CD4-positive, alpha-beta T cell treated with Interleukin-10 for 1 hour (primary cell): ENCODE data around the gene CLDN12.

Experiments used
- DNase-seq: peaks from one replicate; pipeline ENCODE4 v3.0.0-alpha.2; 2020

CLDN12 gene

GRCh38 chr7:90445633-90446032 lies 42.4 kb downstream of the CLDN12 start:
- no peak for DNase-seq

DNA sequence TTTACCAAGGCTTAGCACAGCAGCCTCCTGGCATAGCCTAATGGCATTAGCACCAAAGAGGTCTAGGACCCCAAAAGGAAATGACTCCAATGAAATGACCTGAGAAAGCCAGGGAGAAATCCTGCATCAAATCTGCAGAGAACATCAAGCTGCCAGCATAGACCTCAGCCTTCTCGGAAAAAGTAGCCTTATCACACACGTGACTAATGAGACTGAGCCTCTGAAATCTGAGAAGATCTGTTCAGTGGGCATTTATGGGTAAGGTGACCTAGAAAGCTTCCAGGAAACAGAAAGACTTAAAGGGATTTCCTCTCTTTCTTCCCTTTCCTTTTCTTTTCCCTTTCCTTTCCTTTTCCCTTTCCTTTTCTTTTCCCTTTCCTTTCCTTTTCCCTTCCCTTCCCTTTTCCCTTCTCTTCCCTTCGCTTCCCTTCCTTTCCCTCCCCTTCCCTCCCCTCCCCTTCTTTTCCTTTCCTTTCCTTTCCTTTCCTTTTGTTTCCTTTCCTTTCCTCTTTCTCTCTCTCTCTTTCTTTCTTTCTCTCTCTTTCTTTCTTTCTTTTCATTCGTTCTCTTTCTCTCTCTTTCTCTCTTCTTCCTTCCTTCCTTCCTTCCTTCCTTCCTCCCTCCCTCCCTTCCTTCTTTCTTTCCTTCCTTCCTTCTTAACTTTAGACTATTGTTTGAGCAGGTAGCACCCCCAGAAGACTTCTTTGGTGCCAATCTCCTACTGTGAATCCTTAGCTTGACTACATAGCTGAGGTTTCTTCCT lies 43.1 kb downstream of the CLDN12 start:
- DNase-seq = no peak

- DNase-seq = no peak
Observed at GRCh38 chr7:90453259-90453891, 50.1 kb downstream of the CLDN12 start.

GRCh38 chr7:90453931-90454330 lies 50.7 kb downstream of the CLDN12 start:
- no peak for DNase-seq

- DNase-seq = peak; percentile 46
Observed at GRCh38 chr7:90455163-90456030, 52.1 kb downstream of the CLDN12 start.

- DNase-seq = no peak
Observed at GRCh38 chr7:90458104-90458503, 54.8 kb downstream of the CLDN12 start.

DNA sequence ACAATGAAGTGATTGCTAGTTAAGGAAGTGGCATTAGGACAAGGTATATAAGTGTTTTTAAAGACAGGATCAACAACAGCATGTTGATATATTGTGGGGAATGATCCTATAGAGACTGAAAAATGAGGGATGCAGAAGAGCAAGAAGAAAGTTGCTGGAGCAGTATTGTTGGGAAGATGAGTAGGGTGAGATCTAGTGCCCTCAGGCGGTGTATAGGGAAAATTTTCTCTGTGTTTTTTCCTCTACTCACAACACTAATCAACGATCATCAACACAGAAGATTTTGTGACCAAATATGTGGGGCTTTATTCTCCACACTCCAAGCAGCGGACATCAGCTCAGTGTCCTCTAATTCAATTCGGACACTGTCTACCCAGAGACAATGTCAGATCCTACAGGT lies 56.6 kb downstream of the CLDN12 start:
- no peak for DNase-seq

- no peak for DNase-seq
Observed at GRCh38 chr7:90461219-90461618, 58.0 kb downstream of the CLDN12 start.

DNA sequence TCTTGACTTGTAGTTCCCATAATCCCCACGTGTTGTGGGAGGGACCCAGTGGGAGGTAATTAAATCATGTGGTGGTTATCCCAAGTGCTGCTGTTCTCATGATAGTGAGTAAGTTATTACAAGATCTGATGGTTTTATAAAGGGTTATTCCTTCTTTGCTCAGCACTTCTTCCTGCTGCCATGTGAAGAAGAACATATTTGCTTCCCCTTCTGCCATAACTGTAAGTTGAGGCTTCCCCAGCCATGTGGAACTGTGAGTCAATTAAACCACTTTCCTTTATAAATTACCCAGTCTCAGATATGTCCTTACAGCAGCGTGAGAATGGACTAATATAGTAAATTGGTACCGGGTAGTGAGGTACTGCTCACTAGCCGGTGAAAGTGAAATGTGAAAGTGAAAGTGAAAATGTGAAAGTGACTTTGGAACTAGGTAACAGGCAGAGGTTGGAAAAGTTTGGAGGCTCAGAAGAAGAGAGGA lies 59.9 kb downstream of the CLDN12 start:
- DNase-seq = peak; percentile 45
